K562 (cell line): ENCODE data around the gene ZCCHC24. TPM values are rescaled to one million over a fixed set of nuclear protein-coding genes. Genes with fewer than 3 reads are reported as not detected.

Source experiments
- ARHGAP35 ChIP-seq: fragments of 450-650 bp; IDR thresholded peaks from 2 replicates; pipeline ENCODE4 v1.6.1; 2018; ENCODE audit not compliant: partially characterized antibody
- BRF1 ChIP-seq: IDR thresholded peaks from 3 replicates; pipeline ENCODE4 v1.6.1; 2011; ENCODE audit warnings: borderline replicate concordance, mild to moderate bottlenecking; ENCODE audit not compliant: insufficient read length; ENCODE audit errors: extremely low read depth
- CAMTA2 ChIP-seq: fragments of 250-450 bp; sonication (Bioruptor Pico); conservative IDR thresholded peaks from 2 replicates; pipeline ENCODE4 v1.5.1; 2022
- DDX20 ChIP-seq: fragments of 450-650 bp; IDR thresholded peaks from 2 replicates; pipeline ENCODE4 v1.6.1; 2016; ENCODE audit warnings: missing genetic modification characterization, low read depth, mild to moderate bottlenecking, missing compliant biosample characterization, moderate library complexity
- ELF4 ChIP-seq: fragments of 450-650 bp; formaldehyde crosslinking; IDR thresholded peaks from 2 replicates; pipeline ENCODE4 v1.4.0; 2022; ENCODE audit warnings: missing genetic modification characterization
- ETS1 ChIP-seq: conservative IDR thresholded peaks from 2 replicates; pipeline ENCODE4 v1.6.1; 2011; ENCODE audit warnings: low read depth, mild to moderate bottlenecking, low read length; ENCODE audit not compliant: control insufficient read depth
- ETV5 ChIP-seq: sonication (generic); formaldehyde crosslinking; IDR thresholded peaks from 2 replicates; pipeline ENCODE4 v1.4.0; 2020; ENCODE audit warnings: low read depth, mild to moderate bottlenecking, missing genetic modification reagents
- HLTF ChIP-seq: fragments of 450-650 bp; IDR thresholded peaks from 2 replicates; pipeline ENCODE4 v1.6.1; 2016
- HNRNPL ChIP-seq: fragments of 200-400 bp; formaldehyde crosslinking; IDR thresholded peaks from 2 replicates; pipeline ENCODE4 v1.6.1; 2017; ENCODE audit warnings: low read depth, mild to moderate bottlenecking, low read length
- MTA1 ChIP-seq: fragments of 450-650 bp; IDR thresholded peaks from 2 replicates; pipeline ENCODE4 v1.6.1; 2017; ENCODE audit warnings: borderline replicate concordance
- MYBL2 ChIP-seq, 2 experiments: fragments of 450-650 bp in 1 of 2; sonication (generic) in 1 of 2; formaldehyde crosslinking in 1 of 2; IDR thresholded peaks; 2 replicates each; pipeline versions ENCODE4 v1.6.1 to v1.8.1; 2017 to 2022; ENCODE audit warnings: borderline replicate concordance in 1 of 2, inconsistent platforms in 1 of 2, low read depth in 1 of 2, mild to moderate bottlenecking in 1 of 2, missing genetic modification reagents in 1 of 2, moderate library complexity in 1 of 2
- NFE2L1 ChIP-seq: fragments of 450-650 bp; IDR thresholded peaks from 2 replicates; pipeline ENCODE4 v1.6.1; 2016; ENCODE audit warnings: missing genetic modification characterization, low read depth, mild to moderate bottlenecking, missing compliant biosample characterization, moderate library complexity, borderline replicate concordance
- NR0B1 ChIP-seq: fragments of 450-650 bp; IDR thresholded peaks from one replicate; pipeline ENCODE4 v1.6.1; 2018; ENCODE audit warnings: mild to moderate bottlenecking, moderate library complexity; ENCODE audit not compliant: partially characterized antibody
- TEAD4 ChIP-seq, 2 experiments: sonication (generic) in 1 of 2; formaldehyde crosslinking in 1 of 2; IDR thresholded peaks; 2 replicates each; pipeline versions ENCODE4 v1.6.1 to v1.8.0; 2012 to 2022; ENCODE audit warnings: borderline replicate concordance in 1 of 2, inconsistent platforms in 1 of 2, low read length in 1 of 2, mild to moderate bottlenecking in 1 of 2, missing genetic modification reagents in 1 of 2
- ZBED1 ChIP-seq: IDR thresholded peaks from 2 replicates; pipeline ENCODE4 v1.6.1; 2014
- ZBTB2 ChIP-seq: fragments of 450-650 bp; IDR thresholded peaks from 2 replicates; pipeline ENCODE4 v1.6.1; 2016; ENCODE audit warnings: antibody characterized with exemption
- ZBTB43 ChIP-seq: sonication (generic); formaldehyde crosslinking; IDR thresholded peaks from 2 replicates; pipeline ENCODE4 v1.8.0; 2023; ENCODE audit warnings: mild to moderate bottlenecking, missing genetic modification reagents
- ZKSCAN3 ChIP-seq: fragments of 250-450 bp; sonication (Bioruptor Pico); IDR thresholded peaks from 2 replicates; pipeline ENCODE4 v1.4.0; 2020
- ZNF146 ChIP-seq: IDR thresholded peaks from one replicate; pipeline ENCODE4 v1.6.1; 2018; ENCODE audit warnings: missing compliant biosample characterization; ENCODE audit not compliant: unreplicated experiment
- ZNF316 ChIP-seq: fragments of 450-650 bp; IDR thresholded peaks from 2 replicates; pipeline ENCODE4 v1.6.1; 2016
- ZNF347 ChIP-seq: fragments of 450-650 bp; formaldehyde crosslinking; IDR thresholded peaks from 2 replicates; pipeline ENCODE4 v1.4.0; 2020; ENCODE audit warnings: low read depth, mild to moderate bottlenecking, moderate library complexity
- ZNF586 ChIP-seq: fragments of 450-650 bp; formaldehyde crosslinking; conservative IDR thresholded peaks from 2 replicates; pipeline ENCODE4 v1.4.0; 2020; ENCODE audit warnings: mild to moderate bottlenecking, moderate library complexity
- polyA plus RNA-seq, 8 experiments: library from polyadenylated mRNA; depleted of rRNA in 4 of 8; stranded (reverse) in 5 of 8; unstranded in 3 of 8; fragments of >200 nt; fragmentation: Nextera tagmentation in 2 of 8; fragmentation: Illumina TruSeq in 1 of 8; extraction: Ambion mirVana in 2 of 8; extraction: Trizol in 1 of 8; gene quantifications; 2 replicates each; pipeline versions ENCODE4 v1.2.1 to v1.2.3, GENCODE V29; 2011 to 2014; ENCODE audit warnings: inconsistent platforms in 1 of 8, missing spikeins in 1 of 8
- total RNA-seq, 7 experiments: library from RNA; depleted of rRNA in 6 of 7; stranded (reverse); fragments of >200 nt in 6 of 7; fragmentation: Illumina TruSeq in 2 of 7; extraction: Trizol in 2 of 7; gene quantifications; 2 replicates each; pipeline versions ENCODE4 v1.2.1 to v1.2.3, GENCODE V29; 2011 to 2021; ENCODE audit warnings: low replicate concordance in 1 of 7

ZCCHC24 gene
- total and polyA plus RNA-seq, 9 of the 15 experiments (the other 6 are each of a cell fraction or from before 2014, with no cell fraction given) = 0.84 to 11.0 (median 4.6) TPM

GRCh38 chr10:79404231-79404609, 41.2 kb downstream of the ZCCHC24 start (continued):
- TF ChIP-seq ETS1 = no peak
- TF ChIP-seq ZBTB2 = no peak
- no peak for TF ChIP-seq HLTF
- no peak for TF ChIP-seq ARHGAP35
- no peak for TF ChIP-seq ZNF316
- TF ChIP-seq MTA1 = no peak
- no peak for TF ChIP-seq ELF4
- TF ChIP-seq TEAD4 (IDR thresholded peaks at IDR 0.05; ENCODE audit: low read length) = no peak
- TF ChIP-seq TEAD4 (CRISPR knock-in tag; IDR thresholded peaks at IDR 0.05; ENCODE audit: borderline replicate concordance) = no peak
- no peak for TF ChIP-seq MYBL2 (IDR thresholded peaks at IDR 0.05; ENCODE audit: low read depth)
- no peak for TF ChIP-seq MYBL2 (CRISPR knock-in tag; IDR thresholded peaks at IDR 0.05; ENCODE audit: borderline replicate concordance)
- TF ChIP-seq ZBED1 = no peak
- TF ChIP-seq HNRNPL = no peak
- TF ChIP-seq ZNF347 (CRISPR knock-in tag) = no peak
- no peak for TF ChIP-seq DDX20
- TF ChIP-seq ZNF146 (CRISPR knock-in tag) = no peak
- no peak for TF ChIP-seq ZNF586 (CRISPR knock-in tag)
- peak; percentile 43; the same call in 1 of the 2 replicates for TF ChIP-seq ETV5
- TF ChIP-seq BRF1 = no peak
- no peak for TF ChIP-seq ZBTB43 (CRISPR knock-in tag)
- TF ChIP-seq ZKSCAN3 (CRISPR knock-in tag) = no peak
- TF ChIP-seq CAMTA2 (CRISPR knock-in tag) = no peak
- no peak for TF ChIP-seq NR0B1
- TF ChIP-seq NFE2L1 (tag) = no peak
